ENCODE measurements around the gene CHIT1. TPM values are rescaled to one million over a fixed set of nuclear protein-coding genes. Genes with fewer than 3 reads are reported as not detected.

CHIT1 gene
- total RNA-seq, 1 donor from 2014 or later: 1.6 TPM

GRCh38 chr1:203197625-203198024, 31.8 kb downstream of the CHIT1 start:
- no peak for FAIRE-seq

GRCh38 chr1:203196371-203196770, 33.1 kb downstream of the CHIT1 start:
- FAIRE-seq: no peak
- no peak for DNase-seq (ENCODE audit: low spot score in 2 of 2)

More at GRCh38 chr1:203197625-203198024, 31.8 kb downstream of the CHIT1 start:
- no peak for DNase-seq (ENCODE audit: low spot score in 2 of 2)

- no peak for DNase-seq (ENCODE audit: low spot score in 2 of 2)
Observed at GRCh38 chr1:203190949-203191348, 38.5 kb downstream of the CHIT1 start.

GRCh38 chr1:203189951-203190352, 39.5 kb downstream of the CHIT1 start:
- FAIRE-seq: no peak
- DNase-seq (ENCODE audit: low spot score in 2 of 2): no peak

More at GRCh38 chr1:203190949-203191348, 38.5 kb downstream of the CHIT1 start:
- FAIRE-seq: no peak

GRCh38 chr1:203188686-203189232, 40.7 kb downstream of the CHIT1 start:
- no peak for FAIRE-seq
- no peak for DNase-seq (ENCODE audit: low spot score in 2 of 2)

GRCh38 chr1:203187689-203188264, 41.7 kb downstream of the CHIT1 start:
- no peak for FAIRE-seq
- no peak for DNase-seq (ENCODE audit: low spot score in 2 of 2)

GRCh38 chr1:203187304-203187685, 42.2 kb downstream of the CHIT1 start:
- DNase-seq (ENCODE audit: low spot score in 2 of 2) (no peak), FAIRE-seq (no peak)

GRCh38 chr1:203186446-203187303, 42.8 kb downstream of the CHIT1 start, which contains the start of gene CHI3L1:
TSS of gene CHI3L1 (minus strand) at chr1:203186704. CDS start at chr1:203186623, 81 bp downstream.
- FAIRE-seq (no peak), DNase-seq (ENCODE audit: low spot score in 2 of 2) (no peak)

- FAIRE-seq (no peak), DNase-seq (ENCODE audit: low spot score in 2 of 2) (no peak)
Observed at GRCh38 chr1:203186091-203186445, 43.4 kb downstream of the CHIT1 start.

- DNase-seq (ENCODE audit: low spot score in 2 of 2): no peak
- no peak for FAIRE-seq
Observed at GRCh38 chr1:203185585-203185984, 43.9 kb downstream of the CHIT1 start.

- no peak for DNase-seq (ENCODE audit: low spot score in 2 of 2)
- no peak for FAIRE-seq
Observed at GRCh38 chr1:203185061-203185461, 44.4 kb downstream of the CHIT1 start.

GRCh38 chr1:203184467-203184866, 45.0 kb downstream of the CHIT1 start:
- FAIRE-seq (no peak), DNase-seq (ENCODE audit: low spot score in 2 of 2) (no peak)

- FAIRE-seq (no peak), DNase-seq (ENCODE audit: low spot score in 2 of 2) (no peak)
Observed at GRCh38 chr1:203183828-203184227, 45.6 kb downstream of the CHIT1 start.

GRCh38 chr1:203182387-203182953, 47.0 kb downstream of the CHIT1 start:
- DNase-seq (ENCODE audit: low spot score in 2 of 2) (no peak), FAIRE-seq (no peak)

GRCh38 chr1:203181586-203182386, 47.7 kb downstream of the CHIT1 start:
- no peak for DNase-seq (ENCODE audit: low spot score in 2 of 2)
- no peak for FAIRE-seq

- FAIRE-seq (no peak), DNase-seq (ENCODE audit: low spot score in 2 of 2) (no peak)
Observed at GRCh38 chr1:203180611-203181330, 48.7 kb downstream of the CHIT1 start.

GRCh38 chr1:203179667-203180005, 49.8 kb downstream of the CHIT1 start:
- no peak for DNase-seq (ENCODE audit: low spot score in 2 of 2)
- FAIRE-seq: no peak

GRCh38 chr1:203178821-203179666, 50.4 kb downstream of the CHIT1 start:
- DNase-seq (ENCODE audit: low spot score in 2 of 2): no peak
- no peak for FAIRE-seq

GRCh38 chr1:203178083-203178482, 51.4 kb downstream of the CHIT1 start:
- DNase-seq (ENCODE audit: low spot score in 2 of 2): no peak
- FAIRE-seq: no peak

All from frontal cortex (tissue), 4 donors.